Esophagus muscularis mucosa (tissue), 4 donors: Measurements from ENCODE around the gene RNH1. TPM values are rescaled to one million over a fixed set of nuclear protein-coding genes. Genes with fewer than 3 reads are reported as not detected.

ENCODE experiments used
- DNase-seq: peaks from one replicate; pipeline ENCODE4 v3.0.0-alpha.2; 2017; ENCODE audit errors: extremely low spot score
- H3K27ac ChIP-seq, 4 donors: fragments of 200-600 bp; sonication (generic); replicated peaks in 1 of 4; 1 replicate in 3 of 4; 2 replicates in 1 of 4; pipeline ENCODE4 v1.5.1; 2016 to 2019; ENCODE audit warnings: mild to moderate bottlenecking in 1 of 4
- H3K27me3 ChIP-seq, 4 donors: fragments of 200-600 bp; sonication (generic); one replicate each; pipeline versions ENCODE4 v1.5.1 to v1.6.0; 2016 to 2019
- H3K36me3 ChIP-seq, 4 donors: fragments of 200-600 bp; sonication (generic); one replicate each; pipeline ENCODE4 v1.5.1; 2016 to 2019
- H3K4me1 ChIP-seq, 4 donors: fragments of 200-600 bp; sonication (generic); one replicate each; pipeline ENCODE4 v1.5.1; 2016 to 2019
- H3K4me3 ChIP-seq, 4 donors: fragments of 200-600 bp; sonication (generic); 1 replicate in 2 of 4; 2 replicates in 2 of 4; pipeline ENCODE4 v1.5.1; 2016 to 2019; ENCODE audit warnings: mild to moderate bottlenecking in 4 of 4, moderate library complexity in 1 of 4
- H3K9me3 ChIP-seq, 4 donors: fragments of 200-600 bp; sonication (generic); 1 replicate in 3 of 4; 2 replicates in 1 of 4; pipeline ENCODE4 v1.5.1; 2016 to 2019
- CTCF ChIP-seq, 3 experiments: fragments of 200-600 bp in 2 of 3; fragments of 450-650 bp in 1 of 3; sonication (generic) in 2 of 3; IDR thresholded peaks; one replicate each; pipeline ENCODE4 v1.5.1; 2017 to 2019; ENCODE audit warnings: antibody characterized with exemption in 3 of 3, mild to moderate bottlenecking in 2 of 3, moderate library complexity in 1 of 3
- EP300 ChIP-seq: sonication (generic); formaldehyde crosslinking; IDR thresholded peaks from one replicate; pipeline ENCODE4 v1.6.1; 2017; ENCODE audit warnings: antibody characterized with exemption
- POLR2A ChIP-seq: fragments of 450-650 bp; IDR thresholded peaks from one replicate; pipeline ENCODE4 v1.6.1; 2017; ENCODE audit warnings: antibody characterized with exemption, moderate library complexity, mild to moderate bottlenecking, low read depth
- POLR2AphosphoS5 ChIP-seq, 2 donors: sonication (generic); formaldehyde crosslinking; IDR thresholded peaks; one replicate each; pipeline ENCODE4 v1.6.1; 2017; ENCODE audit warnings: antibody characterized with exemption in 2 of 2
- WGBS: methylation state at CpG from one replicate; pipeline ENCODE4 v1.1.5; 2018; 5-methylcytosine and 5-hydroxymethylcytosine counted together
- intact Hi-C: fragments of 100-400 bp; cut with DNase I; formaldehyde crosslinking; loops from one replicate; pipeline ENCODE4 v1.15.1; 2023
- total RNA-seq, 4 donors: library from RNA; depleted of rRNA; stranded (reverse); fragments of >200 nt; gene quantifications; one replicate each; pipeline versions ENCODE4 v1.1.0 to v1.2.1, GENCODE V29; 2016

Gene RNH1
- total RNA-seq = 100 to 1,000 TPM; 280 to 367 (median 334) TPM

- intact Hi-C loops = no loop called here
- Histone ChIP-seq H3K36me3 (peaks cover 3 to 30% (median 23%) of the 10 kb centered on the region in 4 donors), H3K27ac (peak within 1 kb of the TSS; percentile 97 to 100 (median 100)), H3K4me3 (peak within 1 kb of the TSS; percentile 68 to 93 (median 78)), H3K4me1 (peaks cover 41 to 61% (median 55%) of the 10 kb centered on the region in 4 donors), H3K9me3 (no peaks in the 10 kb centered on the region), H3K27me3 (no peaks in the 10 kb centered on the region)
- peak; percentile 99 for DNase-seq
- peak in 1 of 2 donors; percentile 88 for TF ChIP-seq POLR2AphosphoS5 (IDR thresholded peaks at IDR 0.05)
- no peak for TF ChIP-seq EP300
- TF ChIP-seq POLR2A = peak; percentile 78
- no peak for TF ChIP-seq CTCF (IDR thresholded peaks at IDR 0.05)
- WGBS = 0% methylated on average over 5 of the region's 93 CpGs
Measured at GRCh38 chr11:506995-507726, at the start of gene RNH1. TSS of gene RNH1 (minus strand) at chr11:507242. CDS start at chr11:502162, 5,080 bp downstream.

GRCh38 chr11:555780-556661 is 49.0 kb upstream of the RNH1 start:
- no peaks in the 10 kb centered on the region for H3K36me3 ChIP-seq
- H3K9me3 ChIP-seq = no peaks in the 10 kb centered on the region
- H3K27me3 ChIP-seq = peaks cover 19 to 88% (median 50%) of the 10 kb centered on the region in 4 donors
- H3K4me3 ChIP-seq = peak overlapping the region in 3 of 4 donors; percentile 34 to 52 (median 39)
- no peak for DNase-seq
- TF ChIP-seq CTCF (IDR thresholded peaks at IDR 0.05) = no peak
- TF ChIP-seq POLR2A = no peak
- no peak for TF ChIP-seq EP300
- TF ChIP-seq POLR2AphosphoS5 (IDR thresholded peaks at IDR 0.05) = no peak
- intact Hi-C loops = loop anchor here (1.0 kb wide), 1 partner anchor 171 kb away; no protein-coding TSS in a partner anchor
- 8% methylated on average over 42 of the region's 104 CpGs for WGBS
- H3K27ac ChIP-seq = no peak overlapping the region
- peaks cover 22 to 35% (median 33%) of the 10 kb centered on the region in 4 donors for H3K4me1 ChIP-seq

- no peak for DNase-seq
- intact Hi-C loops = loop anchor here (1.0 kb wide), 1 partner anchor 172 kb away; no protein-coding TSS in a partner anchor
- no peaks in the 10 kb centered on the region for H3K36me3 ChIP-seq
- TF ChIP-seq CTCF (IDR thresholded peaks at IDR 0.05) (no peak), EP300 (no peak), POLR2A (no peak), POLR2AphosphoS5 (IDR thresholded peaks at IDR 0.05) (no peak)
- no peak overlapping the region for H3K27ac ChIP-seq
- peaks cover 21 to 32% (median 29%) of the 10 kb centered on the region in 4 donors for H3K4me1 ChIP-seq
- H3K27me3 ChIP-seq = peaks cover 19 to 95% (median 50%) of the 10 kb centered on the region in 4 donors
- H3K9me3 ChIP-seq = no peaks in the 10 kb centered on the region
- WGBS = 3% methylated on average over 18 of the region's 57 CpGs
- H3K4me3 ChIP-seq = peak overlapping the region; percentile 34 to 52 (median 39)
Measured at GRCh38 chr11:555227-555779, 48.3 kb upstream of the RNH1 start.

- Histone ChIP-seq H3K4me1 (peaks cover 17 to 25% (median 23%) of the 10 kb centered on the region in 4 donors), H3K9me3 (no peaks in the 10 kb centered on the region), H3K4me3 (peak overlapping the region; percentile 34 to 52 (median 39)), H3K27me3 (peaks cover 19 to 100% (median 50%) of the 10 kb centered on the region in 4 donors), H3K36me3 (no peaks in the 10 kb centered on the region), H3K27ac (no peak overlapping the region)
- no peak for TF ChIP-seq EP300
- TF ChIP-seq CTCF (IDR thresholded peaks at IDR 0.05) = peak; percentile 53 to 69 (median 60)
- peak in 1 of 2 donors; percentile 40 for TF ChIP-seq POLR2AphosphoS5 (IDR thresholded peaks at IDR 0.05)
- no peak for DNase-seq
- 15% methylated on average over 23 of the region's 60 CpGs for WGBS
- intact Hi-C loops = loop anchor here (1.0 kb wide), 1 partner anchor 173 kb away; no protein-coding TSS in a partner anchor
Measured at GRCh38 chr11:554428-555226, 47.6 kb upstream of the RNH1 start.
